Stimulated activated CD8-positive, alpha-beta memory T cell treated with anti-CD3 and anti-CD28 coated beads, Interleukin-15, amount 100 ng/mL, for 4 hours (primary cell): ENCODE measurements around the gene PRRX2.
A peak's percentile ranks its signal among the peaks of the same experiment; 100 is the strongest.

Experiments used
- DNase-seq, 2 donors: peaks; one replicate each; pipeline ENCODE4 v3.0.0-alpha.2; 2020; ENCODE audit warnings: low read depth in 2 of 2

PRRX2 gene

DNA sequence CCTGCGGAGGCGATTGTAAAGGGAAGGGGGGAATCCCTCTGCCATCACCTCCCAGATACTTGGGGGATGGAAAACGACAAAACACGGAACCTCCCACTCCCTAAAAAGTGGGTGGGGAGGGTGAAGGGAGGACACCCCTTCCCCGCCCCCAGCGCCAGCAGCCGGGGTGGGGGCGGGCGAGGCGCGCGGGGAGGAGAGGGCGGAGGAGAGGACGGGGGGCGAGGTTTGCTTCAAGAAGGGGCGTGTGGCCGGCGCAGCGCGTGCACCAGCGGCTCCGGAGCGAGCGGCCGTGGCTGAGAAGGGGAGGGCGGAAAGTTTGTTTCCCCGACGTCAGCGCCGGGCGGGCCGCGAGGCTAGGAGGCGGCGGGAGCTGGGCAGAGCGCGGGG lies at the start of gene PRRX2:
TSS of gene PRRX2 (plus strand) at position 259 of the 387 bp plus-strand sequence. CDS start 221 bp downstream, outside the sequence.
- peak in 1 of 2 donors; percentile 10 for DNase-seq

DNA sequence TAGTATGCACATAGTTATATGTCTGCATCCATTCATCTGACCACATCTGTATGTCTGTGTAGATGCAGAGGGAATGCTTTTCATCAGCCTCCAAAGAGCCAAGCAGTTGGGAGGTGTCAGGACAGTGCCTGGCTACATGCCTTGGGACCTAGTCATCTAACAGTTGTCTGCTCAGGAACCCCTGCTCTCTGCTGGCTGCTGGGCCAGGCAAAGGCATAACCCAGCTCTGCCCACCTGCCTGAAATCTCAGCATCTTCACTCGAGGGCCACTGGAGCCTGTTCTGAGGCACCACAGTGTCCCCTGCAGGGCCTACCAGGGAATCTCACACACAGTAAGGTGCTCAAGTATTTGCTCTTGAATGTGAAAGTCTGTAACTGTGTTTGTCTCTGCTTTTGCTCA lies 48.3 kb upstream of the PRRX2 start:
- no peak for DNase-seq

DNA sequence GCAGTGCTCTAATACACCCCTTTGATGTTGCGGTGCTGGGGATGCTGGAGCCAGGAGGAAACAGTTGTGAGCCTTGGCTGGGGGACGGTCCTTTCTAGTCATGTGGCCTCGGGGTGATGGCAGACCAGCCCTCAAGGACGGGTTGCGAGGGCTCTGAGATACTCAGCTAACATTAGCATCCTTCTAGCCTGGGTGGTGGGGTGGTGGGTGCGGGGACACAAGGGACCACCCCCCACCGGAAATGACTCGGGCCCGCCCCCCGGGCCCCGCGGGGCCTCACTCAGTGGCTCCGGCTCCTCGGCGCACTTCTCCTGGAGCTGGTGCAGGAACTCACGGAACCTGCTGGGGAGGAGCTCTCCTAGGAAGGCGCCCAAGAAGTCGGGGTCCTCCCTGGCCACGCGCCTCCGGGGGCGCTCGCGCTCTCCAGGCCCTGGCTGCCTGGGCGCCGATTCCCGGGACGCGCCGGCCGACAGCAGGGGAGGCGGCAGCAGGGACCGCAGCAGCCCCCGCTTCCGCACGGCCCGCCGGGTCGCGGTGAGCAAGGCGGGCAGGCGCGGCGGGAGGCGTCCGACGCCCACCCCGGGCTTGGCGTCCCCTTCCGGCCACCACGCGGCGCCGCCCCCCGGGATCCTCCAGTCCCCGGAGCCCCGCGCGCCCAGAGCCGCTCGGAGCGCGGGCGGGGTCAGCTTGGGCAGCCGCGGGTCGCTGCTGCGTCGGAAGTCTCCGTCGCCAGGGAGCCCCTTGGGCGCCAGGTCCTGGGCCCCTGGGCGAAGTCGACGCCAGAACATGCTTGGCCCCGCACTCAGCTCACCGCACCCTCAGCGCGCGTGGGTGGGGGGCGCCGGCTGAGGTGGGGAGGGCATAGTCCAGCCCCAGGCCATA lies 45.4 kb upstream of the PRRX2 start:
- DNase-seq, result no peak

DNA sequence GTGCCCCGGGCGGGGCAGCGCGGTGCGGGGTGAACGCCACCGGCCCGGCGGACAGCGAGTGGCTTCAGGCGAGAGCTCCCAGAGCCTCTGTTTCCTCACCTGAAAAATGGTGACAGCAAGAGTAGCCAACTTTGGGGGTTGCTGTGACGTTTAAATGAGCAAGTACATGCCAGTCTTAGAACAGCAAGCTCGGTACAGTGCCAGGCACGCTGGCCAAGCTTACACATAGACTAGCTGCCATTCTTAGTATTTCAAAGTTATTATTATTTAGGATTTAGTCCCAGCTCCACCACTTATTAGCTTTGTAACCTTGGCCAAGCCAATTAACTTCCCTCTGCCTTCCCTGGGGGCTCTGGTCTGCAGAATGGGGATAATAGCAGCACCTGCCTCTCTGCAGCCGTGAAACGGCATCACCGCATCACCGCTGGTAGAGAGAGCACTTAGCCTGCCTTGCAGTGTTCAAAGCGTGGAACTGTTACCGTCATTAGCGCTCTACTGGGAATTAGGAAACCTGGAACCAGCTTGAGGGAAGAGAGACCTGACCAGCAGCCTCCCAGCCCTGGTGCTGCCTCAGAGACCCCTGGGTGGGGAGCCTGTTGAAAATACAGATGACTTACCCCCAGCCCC lies 44.7 kb upstream of the PRRX2 start, which contains the start of gene C9orf50:
TSS of gene C9orf50 (minus strand) at position 433 of the 627 bp plus-strand sequence. CDS start 527 bp downstream, outside the sequence.
- no peak for DNase-seq

DNA sequence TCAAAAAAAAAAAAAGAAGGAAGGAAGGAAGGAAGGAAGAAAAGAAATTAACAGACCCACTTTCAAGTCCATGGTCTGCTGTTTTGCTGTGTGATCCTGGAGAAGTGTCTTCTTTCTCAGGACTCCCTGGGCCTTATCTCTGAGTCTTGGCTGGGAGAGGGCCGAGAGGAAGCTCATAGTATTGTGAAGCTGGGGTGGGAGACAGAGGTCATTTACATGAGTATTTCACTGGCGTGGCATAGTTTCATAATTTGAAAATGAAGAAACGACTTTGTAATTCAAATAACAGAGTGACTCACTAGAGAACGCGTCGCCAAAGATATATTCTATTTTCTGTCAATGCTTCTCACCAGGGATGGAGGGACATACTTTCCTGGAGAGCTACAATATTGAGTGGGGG lies 42.1 kb upstream of the PRRX2 start:
- DNase-seq, result no peak

DNA sequence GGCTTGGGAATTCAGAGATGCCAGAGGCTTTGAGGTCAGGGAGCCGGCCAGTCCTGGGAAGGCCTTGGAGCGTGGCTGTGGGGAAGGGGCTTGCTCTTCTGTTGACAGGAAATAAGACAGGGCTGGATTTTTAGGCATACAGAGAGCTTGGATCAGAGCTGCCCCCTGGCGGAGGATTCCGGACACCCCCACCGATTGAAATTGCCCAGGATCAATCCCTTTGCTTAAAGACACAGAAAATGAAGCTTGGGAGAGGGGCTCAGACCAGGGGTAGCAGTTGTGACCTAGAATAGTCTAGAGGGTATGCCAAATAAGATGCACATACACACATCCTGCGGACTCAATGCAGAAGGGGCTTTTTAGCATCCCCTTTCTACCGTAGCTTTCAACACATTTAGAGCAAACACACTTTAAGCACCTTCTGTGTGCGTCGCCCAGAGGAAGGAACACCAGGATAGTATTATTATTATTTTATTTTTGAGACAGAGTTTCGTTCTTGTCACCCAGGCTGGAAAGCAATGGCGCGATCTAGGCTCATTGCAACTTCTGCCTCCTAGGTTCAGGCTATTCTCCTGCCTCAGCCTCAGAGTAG lies 41.2 kb upstream of the PRRX2 start:
- peak in 1 of 2 donors; percentile 41 for DNase-seq

DNA sequence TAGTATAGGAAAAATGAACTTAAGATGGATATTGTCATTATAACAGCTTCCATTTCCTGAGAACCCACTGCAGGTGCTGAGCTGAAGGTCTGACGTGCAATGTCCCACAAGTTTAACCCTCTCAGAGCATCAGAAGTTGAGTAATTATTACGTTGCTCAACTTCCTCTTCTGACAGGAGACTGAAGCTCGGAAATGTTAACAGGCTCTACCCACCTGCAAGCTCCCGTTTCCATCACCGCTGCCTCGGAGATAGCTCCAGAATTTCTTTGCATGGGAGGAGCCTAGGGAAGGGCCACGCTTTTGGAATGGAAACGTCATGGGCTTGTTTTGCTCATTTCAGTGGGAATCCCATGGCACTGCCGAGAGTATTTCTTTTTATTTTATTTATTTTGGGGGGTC lies 40.5 kb upstream of the PRRX2 start:
- no peak for DNase-seq

DNA sequence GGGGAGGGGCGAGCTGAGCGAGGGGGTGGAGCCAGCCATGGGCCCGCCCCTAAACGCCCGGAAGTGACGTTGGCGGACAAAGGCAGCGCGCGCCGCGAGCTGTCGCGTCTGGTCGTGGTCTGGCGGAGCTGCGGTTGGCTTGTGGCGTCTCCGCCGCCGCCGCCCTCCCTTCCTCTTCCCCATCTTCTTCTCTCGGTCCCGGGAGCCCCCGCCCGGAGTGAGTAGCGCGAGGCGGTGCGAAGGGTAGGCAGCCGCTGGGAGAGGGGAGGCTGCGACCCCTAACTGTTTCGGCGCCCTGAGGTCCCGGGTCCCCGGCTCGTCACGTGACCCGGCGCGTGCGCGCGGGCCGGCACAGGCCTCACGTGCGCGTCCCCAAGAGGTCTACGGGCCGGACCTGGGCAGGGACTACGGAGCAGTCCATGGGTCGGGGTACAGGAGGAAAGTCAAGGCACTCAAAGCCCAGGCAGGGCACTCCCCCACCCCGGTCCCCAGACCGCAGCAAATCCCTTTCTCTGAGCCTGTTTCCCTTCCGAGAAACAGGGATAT lies 39.3 kb upstream of the PRRX2 start, which contains the start of gene NTMT1:
TSS of gene NTMT1 (plus strand) at position 85 of the 546 bp plus-strand sequence. CDS start 6,541 bp downstream, outside the sequence.
- DNase-seq, result peak; percentile 77 to 80

DNA sequence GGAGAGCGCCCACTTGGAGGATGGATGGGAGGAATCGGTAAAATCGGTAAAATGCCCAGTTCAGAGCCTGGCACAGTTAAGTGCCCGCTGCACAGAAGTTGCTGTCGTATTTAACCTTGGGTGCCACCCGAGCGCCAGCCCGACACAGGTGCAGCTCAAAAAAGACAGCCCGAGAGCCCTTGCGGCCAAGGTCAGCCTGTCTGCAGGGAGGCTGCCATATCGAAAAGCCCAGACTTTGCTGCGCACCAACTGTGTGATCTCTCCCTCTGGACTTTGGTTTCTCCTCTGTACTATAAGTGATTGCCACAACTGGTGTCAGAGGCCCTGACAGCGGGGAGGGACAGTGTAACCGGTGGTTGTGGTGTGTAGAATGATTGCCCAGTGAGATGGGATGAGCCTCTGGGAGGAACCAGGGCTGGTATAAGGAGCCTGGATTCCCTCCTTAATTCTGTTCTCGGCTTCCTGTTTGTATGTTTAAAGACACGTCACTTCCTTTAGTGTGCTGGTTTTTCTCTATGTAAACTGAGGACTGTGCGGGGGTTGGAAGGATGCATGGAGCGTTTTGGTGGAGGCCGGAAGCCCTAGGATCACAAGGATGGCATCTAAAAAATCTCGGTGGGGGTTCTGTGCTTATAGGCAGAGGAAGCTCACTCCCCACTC lies 38.7 kb upstream of the PRRX2 start:
- DNase-seq, result no peak

DNA sequence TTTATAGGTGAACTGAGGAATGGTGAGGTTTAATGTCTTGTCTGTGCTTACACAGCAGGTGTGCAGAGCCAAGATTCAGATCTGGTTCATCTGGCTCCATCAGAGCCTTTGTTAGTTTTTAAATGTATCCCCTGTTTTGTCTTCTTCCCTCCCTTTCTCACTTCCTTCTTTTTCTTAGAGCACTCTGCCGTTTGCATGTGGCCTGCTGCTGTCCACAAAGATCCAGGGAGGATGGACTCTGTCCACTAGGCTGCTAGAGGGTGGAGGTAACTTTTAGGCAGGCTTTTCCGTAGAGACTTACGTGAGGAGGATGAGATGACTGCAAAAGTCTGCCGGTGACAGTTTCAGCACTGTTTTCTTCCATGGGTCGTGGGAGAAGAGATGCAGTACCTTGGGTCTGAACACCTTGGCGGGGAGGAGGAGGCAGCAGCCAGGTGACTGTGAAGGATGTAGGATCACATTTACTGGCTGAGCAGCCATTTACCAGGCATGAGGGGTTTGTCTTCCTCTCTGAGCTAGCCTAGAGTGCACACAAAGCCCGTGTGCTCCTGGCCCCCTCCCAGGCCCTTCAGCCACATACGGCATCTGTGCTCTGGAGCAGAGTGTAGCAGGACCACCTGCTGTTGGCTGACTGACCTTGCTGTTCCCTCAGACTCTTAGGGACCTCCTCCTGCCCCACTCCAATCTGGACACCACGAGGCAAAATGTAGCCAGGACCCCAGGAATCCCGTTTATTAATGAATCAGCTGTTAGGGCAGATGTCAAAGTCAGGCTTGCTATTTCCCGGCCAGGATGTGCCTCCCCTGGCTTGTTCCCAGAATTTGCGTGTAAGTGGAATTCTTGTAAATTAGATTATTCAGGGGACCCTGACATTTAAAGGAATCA lies 37.6 kb upstream of the PRRX2 start:
- DNase-seq, result no peak

DNA sequence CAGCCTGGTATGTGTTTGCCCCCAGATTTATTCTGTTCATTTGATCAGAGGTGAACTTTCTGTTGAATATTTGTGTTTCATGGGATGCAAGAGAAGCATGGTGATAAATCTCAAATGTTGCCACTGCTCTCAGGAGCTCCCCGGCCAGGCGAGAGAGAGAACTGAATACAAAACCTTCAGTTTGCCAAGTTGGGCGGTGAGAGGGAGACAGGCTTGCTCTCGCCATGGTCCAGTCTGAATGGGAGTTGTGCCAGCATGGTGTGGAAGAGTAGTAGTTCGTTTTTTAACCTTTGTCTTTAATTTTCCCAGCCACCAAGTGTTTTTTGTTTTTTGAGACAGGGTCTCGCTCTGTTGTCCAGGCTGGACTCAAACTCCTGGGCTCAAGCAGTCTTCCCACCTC lies 36.7 kb upstream of the PRRX2 start:
- DNase-seq, result no peak

DNA sequence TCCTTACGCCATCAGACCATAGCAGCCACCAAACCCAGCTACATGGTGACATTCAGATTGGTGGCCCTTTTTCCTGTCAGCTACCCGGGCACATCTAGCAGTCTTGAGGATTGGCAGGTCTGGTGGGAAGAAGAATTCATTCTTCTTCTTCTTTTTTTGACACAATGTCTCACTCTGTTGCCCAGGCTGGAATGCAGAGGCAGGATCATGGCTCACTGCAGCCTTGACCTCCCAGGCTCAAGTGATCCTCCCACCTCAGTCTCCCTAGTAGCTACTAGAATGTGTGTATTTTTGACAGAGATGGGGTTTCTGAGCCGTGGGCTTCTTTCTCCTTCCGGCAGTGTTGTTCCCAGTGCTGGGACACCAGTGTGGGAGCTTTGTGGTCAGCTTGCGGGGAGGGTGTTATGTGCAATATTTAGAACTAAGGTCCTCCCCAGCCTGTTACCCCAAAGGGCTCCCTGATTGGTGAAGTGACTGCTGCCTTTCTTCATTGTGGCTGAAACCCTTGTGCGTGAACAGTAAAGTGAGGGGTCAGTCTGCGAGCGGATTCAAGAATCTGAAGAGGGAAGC lies 36.1 kb upstream of the PRRX2 start:
- no peak for DNase-seq

DNA sequence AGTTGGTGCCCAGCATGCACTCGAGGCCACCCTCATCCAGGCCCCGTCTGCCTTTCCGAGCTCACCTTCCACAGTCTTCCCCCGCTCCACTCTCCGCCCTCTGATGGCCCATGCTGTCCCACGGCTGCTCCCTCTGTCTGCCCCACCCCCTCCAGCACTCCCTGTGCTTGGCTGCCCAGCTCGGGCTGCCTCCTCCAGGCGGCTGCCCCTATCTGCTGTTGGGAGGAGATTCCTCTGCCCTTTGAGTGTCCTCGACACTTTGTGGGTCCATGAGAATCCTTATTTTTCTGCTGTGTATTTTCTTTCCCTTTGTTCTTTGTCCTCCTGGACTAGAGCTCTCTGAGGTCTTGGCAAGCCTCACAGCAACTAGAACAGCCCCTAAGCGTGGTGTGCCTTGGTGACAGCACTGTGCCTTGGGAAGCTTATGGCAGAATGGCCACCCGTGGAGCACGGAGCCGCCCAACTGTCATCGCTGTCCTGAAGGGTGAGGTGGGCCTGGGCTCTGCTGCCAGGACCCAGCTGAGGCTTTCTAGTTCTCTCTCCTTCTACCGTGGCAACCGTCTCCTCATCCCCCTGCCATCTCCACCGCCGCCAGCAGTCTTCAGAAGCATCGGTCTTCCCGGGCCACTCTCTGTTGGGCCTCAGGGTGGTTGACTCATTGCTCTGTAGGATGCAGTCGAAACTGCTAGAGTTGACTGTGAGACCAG lies 34.3 kb upstream of the PRRX2 start:
- no peak for DNase-seq

DNA sequence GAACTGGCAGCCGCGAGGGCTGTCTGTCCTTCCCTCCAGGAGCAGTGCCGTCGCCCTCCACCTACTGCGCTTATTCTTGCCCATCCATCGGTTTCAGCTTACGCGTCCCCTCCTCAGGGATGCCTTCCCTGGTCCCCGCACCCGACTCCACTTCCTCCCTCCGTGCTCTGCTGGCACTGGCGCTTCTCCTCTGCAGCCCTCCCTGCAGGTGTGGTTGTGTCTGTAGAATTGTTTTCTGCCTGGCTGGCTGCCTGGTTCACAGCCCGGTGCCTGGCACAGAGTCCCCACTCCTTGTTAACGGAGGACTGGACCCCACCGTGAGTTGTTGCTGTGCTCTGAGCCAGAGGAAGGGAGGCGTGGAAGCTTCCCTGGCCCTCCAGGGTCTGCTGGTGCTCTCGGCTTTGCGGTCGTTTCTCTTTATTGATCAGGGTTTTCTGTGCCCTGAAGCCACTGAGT lies 33.7 kb upstream of the PRRX2 start:
- no peak for DNase-seq

DNA sequence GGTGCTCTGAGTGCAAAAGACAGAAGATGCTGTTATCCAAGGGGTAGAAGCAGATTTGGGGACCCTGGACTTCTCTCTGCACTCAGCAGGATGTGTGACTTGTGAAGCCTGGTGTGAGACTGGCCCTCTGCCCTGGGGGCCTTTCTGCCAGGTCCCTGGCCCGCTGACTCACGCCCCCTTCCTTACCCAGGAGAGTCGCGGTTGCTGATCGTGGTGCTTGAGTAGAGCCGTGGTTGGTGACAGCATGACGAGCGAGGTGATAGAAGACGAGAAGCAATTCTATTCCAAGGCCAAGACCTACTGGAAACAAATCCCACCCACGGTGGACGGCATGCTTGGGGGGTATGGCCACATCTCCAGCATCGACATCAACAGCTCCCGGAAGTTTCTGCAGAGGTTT lies 33.0 kb upstream of the PRRX2 start:
- DNase-seq, result no peak

DNA sequence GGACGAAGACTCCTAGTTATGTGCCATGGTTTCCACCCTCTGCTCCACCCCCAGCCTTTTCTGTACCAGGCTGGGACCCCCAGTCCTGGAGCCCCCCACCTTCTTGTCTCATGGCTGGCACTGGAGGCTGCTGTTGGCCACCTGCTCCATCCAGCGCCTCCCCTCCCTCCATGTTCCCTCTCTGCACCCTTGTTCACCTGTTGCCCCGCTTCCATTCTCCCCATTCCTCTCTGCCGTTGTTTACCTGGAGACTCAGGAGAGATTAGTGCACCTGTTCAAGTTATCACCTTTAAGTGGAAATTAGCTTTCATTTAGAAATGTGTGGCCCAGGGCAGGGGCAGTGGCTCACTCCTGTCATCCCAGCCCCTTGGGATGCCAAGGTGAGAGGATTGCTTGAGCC lies 32.2 kb upstream of the PRRX2 start:
- DNase-seq, result no peak

DNA sequence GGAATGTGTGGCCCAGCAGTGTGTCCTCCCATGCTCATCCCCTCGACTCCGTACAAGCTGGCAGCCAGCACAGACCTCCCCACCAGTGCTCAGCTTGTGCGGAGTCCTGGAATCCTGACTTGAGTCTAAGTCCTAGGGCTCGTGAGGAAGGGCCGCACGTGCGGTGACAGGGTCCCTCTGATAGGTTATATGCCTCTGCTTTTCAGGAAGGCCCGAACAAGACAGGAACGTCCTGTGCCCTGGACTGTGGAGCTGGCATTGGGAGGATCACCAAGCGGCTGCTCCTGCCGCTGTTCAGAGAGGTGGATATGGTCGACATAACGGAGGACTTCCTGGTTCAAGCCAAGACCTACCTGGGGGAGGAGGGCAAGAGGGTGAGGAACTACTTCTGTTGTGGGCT lies 31.6 kb upstream of the PRRX2 start:
- no peak for DNase-seq

DNA sequence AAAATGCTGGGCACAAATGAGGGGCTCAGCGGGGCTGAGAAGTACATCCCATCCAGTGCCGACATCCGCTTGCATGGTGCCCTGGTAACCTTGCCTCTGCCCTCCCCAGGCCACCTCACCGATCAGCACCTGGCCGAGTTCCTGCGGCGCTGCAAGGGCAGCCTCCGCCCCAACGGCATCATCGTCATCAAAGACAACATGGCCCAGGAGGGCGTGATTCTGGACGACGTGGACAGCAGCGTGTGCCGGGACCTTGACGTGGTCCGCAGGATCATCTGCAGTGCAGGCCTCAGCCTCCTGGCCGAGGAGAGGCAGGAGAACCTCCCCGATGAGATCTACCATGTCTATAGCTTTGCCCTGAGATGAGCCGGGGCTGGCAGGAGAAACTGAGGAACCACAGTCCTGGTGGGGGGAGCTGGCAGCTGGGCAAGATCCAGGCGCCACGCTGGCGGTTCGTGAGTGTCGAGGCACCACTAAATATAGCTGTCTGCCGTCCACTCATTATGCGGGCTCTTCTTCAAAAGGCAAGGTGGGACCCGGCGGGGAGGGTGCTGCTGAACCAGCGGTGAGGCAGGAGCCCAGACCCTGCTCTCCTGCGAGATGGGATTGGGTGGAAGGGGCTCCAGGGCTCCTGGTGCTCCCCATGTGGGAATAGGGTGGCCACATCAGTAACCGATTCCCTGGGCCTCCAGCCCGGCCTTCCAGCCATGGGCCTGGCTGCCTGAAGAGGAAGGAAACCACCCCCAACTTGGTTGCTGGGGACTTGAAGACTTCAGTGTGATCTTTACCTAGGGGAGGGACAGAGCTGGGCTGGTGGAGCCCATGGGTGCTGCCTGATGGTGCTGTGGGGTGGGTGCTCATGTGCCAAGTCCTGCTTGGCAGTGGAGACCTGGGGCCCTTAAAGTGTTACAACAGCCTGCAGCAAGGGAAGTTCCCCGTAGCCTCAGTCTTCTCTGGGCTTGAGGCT lies 30.1 kb upstream of the PRRX2 start:
- no peak for DNase-seq
